Measurements from ENCODE around the gene NT5DC1.
"Not testable (repeated sequence)": the region's sequence is repeated elsewhere in the genome, so short reads cannot be mapped to it uniquely, and the experiment has no call there.

The NT5DC1 gene

DNA sequence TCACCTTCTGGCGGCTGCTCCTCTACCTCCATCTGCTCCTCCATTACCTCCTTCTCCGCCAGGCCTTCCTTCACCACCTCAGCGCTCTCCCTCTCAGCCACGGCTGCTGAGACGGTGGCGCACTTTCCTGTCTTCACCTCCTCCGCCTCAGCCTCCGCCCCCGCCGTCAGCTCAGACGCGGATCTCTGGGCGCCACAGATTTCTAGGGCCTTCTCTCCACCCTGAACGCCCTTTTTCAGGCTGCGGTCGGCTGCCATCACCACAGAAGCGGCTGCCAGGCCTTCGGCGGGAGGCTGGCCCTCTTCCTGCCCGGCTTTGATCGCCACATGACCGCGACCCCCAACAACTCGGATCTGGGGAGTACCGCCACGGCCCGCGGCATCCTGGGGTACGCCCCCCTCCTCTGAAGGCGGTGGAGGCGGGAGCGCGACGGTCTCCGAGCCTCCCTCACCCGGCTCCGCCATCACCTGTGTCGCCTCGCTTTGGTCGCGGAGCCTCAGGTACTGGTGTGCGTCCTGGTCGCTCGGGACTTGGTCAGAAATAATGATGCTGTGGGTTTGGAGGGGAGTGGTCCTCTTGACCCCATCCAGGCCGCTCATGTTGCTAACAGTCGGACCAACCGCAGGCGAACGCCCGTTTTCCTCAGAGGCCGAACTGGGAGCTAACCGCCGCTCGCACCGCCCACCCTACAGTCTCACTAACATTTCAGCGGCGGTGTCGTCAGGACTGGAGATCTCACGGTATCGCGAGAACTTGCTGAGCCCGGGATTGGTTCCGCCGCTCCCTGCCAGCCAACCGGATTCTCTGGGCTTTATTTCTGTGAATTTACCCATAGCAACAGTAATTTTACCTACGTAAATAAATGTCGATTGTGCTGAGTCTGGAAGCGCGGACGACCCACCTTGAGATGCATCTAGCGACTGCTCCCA lies 178.8 kb downstream of the NT5DC1 start, which contains the start of gene TSPYL1:
Gene TSPYL1 (minus strand): TSS at position 699 of the 929 bp plus-strand sequence. CDS start 100 bp downstream, at position 599.
- peak; percentile 86 to 92 for DNase-seq (ENCODE audit: low read depth in 2 of 2)

DNA sequence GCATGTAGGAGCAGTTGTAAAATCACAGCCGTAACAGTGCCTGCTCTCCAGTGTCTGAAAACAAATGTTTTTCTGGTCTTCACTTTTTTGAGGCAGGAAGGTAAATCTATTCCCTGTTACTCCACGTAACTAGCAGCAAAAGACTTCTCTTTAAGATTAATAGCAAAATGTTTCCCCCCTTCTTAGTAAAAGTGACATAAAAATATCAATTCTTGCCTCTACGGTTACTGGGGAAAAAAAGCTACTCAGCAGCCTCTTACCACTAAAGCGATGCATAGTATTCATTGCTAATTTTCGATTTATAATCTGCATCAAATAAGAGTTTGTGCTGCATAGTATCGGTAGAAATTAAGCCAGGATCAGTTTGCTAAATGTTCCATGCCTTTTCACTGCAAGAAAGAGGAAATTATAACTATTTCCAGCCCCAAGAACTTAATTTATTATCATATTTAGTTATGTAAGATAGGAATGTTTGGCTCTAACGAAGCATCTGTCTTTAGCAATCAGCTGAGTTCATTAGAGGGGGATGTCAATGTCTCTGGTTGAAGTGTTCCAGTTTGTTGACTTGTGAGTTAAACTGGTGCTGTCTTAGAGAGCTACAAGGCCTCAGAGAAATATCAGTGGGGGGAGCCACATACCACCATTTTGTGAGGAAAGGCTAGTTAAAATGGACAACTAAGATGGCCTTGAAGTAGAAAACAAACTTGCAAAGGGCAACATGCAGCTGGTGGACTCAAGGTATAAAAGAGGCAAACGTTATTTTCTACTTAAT lies 179.7 kb downstream of the NT5DC1 start:
- DNase-seq (ENCODE audit: low read depth in 2 of 2): no peak

DNA sequence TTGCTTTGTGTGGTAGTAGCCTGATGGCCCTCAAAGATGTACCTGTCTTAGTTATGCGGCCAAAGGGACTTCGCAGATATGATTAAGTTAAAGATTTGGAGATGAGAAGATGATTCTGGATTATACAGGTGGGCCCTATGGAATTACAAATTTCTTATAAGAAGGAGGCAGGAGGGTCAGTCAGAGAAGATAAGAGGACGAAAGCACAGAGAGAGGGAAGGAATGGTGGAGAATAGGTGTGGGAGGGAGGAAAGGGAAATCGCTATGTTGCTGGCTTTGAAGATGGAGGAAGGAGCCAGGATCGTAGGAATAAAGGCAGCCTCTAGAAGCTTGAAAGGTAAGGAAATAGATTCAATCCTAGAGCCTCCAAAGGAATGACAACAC lies 180.3 kb downstream of the NT5DC1 start:
- no peak for DNase-seq (ENCODE audit: low read depth in 2 of 2)

GRCh38 chr6:116282698-116283097 lies 182.0 kb downstream of the NT5DC1 start:
- DNase-seq (ENCODE audit: low read depth in 2 of 2): no peak

GRCh38 chr6:116283191-116283590 lies 182.5 kb downstream of the NT5DC1 start:
- DNase-seq (ENCODE audit: low read depth in 2 of 2): no peak

DNA sequence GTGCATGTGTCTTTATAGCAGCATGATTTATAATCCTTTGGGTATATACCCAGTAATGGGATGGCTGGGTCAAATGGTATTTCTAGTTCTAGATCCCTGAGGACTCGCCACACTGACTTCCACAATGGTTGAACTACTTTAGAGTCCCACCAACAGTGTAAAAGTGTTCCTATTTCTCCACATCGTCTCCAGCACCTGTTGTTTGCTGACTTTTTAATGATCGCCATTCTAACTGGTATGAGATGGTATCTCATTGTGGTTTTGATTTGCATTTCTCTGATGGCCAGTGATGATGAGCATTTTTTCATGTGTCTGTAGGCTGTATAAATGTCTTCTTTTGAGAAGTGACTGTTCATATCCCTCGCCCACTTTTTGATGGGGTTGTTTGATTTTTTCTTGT lies 184.3 kb downstream of the NT5DC1 start:
- not testable (repeated sequence) for DNase-seq (ENCODE audit: low read depth in 2 of 2)

- no peak for DNase-seq (ENCODE audit: low read depth in 2 of 2)
These were observed 186.2 kb downstream of the NT5DC1 start for GRCh38 chr6:116286773-116287358.

GRCh38 chr6:116287689-116288282 lies 187.1 kb downstream of the NT5DC1 start:
- DNase-seq (ENCODE audit: low read depth in 2 of 2): no peak

DNA sequence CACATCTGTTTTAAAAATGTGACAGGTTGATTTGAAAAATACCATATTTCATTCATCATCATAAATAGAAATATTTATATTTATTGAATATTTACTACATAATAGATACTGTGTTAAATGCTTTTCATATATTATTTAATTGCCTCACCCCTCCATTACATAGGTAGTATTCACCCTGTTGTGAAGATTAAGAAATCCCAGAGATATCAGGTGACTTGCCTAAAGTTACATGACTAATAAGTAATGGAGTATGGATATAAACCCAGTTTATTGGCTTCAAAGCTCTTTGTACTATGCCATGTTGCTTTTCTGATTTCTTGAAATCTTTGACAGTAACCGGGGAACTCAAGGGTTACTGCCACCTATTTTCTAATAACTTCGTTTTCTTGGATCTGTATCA lies 189.2 kb downstream of the NT5DC1 start:
- no peak for DNase-seq (ENCODE audit: low read depth in 2 of 2)

DNA sequence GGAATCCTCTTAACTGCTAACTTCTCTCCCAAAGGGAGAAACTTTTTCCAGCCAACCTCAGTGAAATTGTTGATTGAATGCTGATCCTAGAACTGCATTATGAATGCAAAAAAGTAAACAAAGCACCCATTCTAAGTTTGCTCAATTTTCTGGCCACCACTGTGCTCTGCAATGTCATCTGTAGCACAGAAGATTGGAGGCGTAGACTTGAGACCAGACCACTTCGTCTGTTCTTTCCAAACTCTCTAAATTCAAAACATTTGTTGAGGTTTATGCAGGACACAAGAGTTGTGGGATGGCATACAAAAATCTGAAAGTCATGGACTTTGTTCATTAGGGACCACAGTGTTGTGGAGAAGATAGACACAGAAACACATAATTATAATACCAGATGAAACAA lies 190.1 kb downstream of the NT5DC1 start:
- DNase-seq (ENCODE audit: low read depth in 2 of 2): no peak

- no peak for DNase-seq (ENCODE audit: low read depth in 2 of 2)
These were observed 191.2 kb downstream of the NT5DC1 start for GRCh38 chr6:116291701-116292396.

- no peak for DNase-seq (ENCODE audit: low read depth in 2 of 2)
These were observed 191.9 kb downstream of the NT5DC1 start for GRCh38 chr6:116292553-116292952.

DNA sequence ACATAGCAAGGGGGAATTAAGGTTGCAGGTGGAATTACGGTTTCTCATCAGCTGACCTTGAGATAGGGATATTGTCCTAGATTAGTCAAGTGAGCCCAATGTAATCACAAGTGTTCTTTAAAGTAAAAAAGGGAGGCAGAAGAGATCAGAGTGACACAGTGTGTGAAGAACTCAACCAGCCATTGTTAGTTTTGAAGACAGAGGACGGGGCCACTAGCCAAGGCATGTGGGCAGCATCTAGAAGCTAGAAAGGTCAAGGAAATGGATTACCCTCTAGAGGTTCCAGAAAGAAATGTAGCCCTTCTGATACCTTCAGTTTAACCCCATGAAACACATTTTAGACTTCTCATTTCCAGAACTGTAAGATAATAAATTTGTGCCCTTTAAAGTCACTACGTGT lies 197.6 kb downstream of the NT5DC1 start:
- no peak for DNase-seq (ENCODE audit: low read depth in 2 of 2)

DNA sequence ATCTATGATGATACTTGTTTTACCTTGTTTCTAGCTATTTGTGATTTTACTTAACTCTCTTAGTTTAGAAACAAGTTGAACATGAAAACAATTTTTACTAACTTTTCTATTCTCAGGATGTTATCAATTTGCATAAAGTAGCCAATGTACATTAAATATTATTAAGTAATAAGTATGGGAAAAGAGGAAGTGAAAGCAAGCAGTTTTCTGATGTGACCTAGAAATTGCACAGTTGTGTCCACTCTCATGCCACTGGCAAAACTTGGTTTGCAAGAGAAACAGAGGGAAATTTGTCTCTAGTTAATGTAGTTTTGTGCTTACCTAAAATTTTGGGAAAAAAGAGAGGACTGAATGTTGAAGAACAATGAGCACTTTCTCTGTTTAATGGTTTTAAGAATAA lies 198.3 kb downstream of the NT5DC1 start:
- no peak for DNase-seq (ENCODE audit: low read depth in 2 of 2)
